ENCODE data around the gene MELTF. TPM values are rescaled to one million over a fixed set of nuclear protein-coding genes. Genes with fewer than 3 reads are reported as not detected.

Gene MELTF
- total RNA-seq, 1 experiment from 2014 or later: 9.2 TPM

GRCh38 chr3:197017003-197017402, 12.6 kb downstream of the MELTF start:
- no peak overlapping the region for H2BK20ac ChIP-seq (ENCODE audit: low read depth, low read length, poor library complexity, severe bottlenecking)
- no peak overlapping the region for H3K14ac ChIP-seq (ENCODE audit: insufficient read depth, low read length)
- no peak overlapping the region for H4K91ac ChIP-seq (ENCODE audit: insufficient read length, low read depth, low read length)
- whole genome bisulfite sequencing (ENCODE audit: extremely low coverage, insufficient read length, low lambda C conversion rate): no CpG with 5 or more reads among the region's 18 CpGs
- no peaks in the 10 kb centered on the region for H3K79me1 ChIP-seq (ENCODE audit: insufficient read depth, low read depth, low read length, poor library complexity, severe bottlenecking)
- H3K27me3 ChIP-seq (ENCODE audit: insufficient read depth, low read length): no peaks in the 10 kb centered on the region
- H3K4me1 ChIP-seq (ENCODE audit: insufficient read depth, low read length): no peaks in the 10 kb centered on the region; the same call in 1 of the 2 replicates
- H4K20me1 ChIP-seq (ENCODE audit: control insufficient read depth, insufficient read depth, insufficient read length): no peaks in the 10 kb centered on the region
- no peak overlapping the region for H3K4ac ChIP-seq (ENCODE audit: low read depth, low read length)
- H3K36me3 Mint-ChIP-seq (ENCODE audit: insufficient read depth in 1 of 3, low read depth in 3 of 3): no peaks in the 10 kb centered on the region
- no peaks in the 10 kb centered on the region for H3K23me2 ChIP-seq (ENCODE audit: insufficient read length, low read depth, low read length, poor library complexity, severe bottlenecking)
- H2BK5ac ChIP-seq (ENCODE audit: insufficient read length, low read length): no peak overlapping the region
- no peak overlapping the region for H3K9ac ChIP-seq (ENCODE audit: extremely low read depth, insufficient read length, low read length)
- H2AFZ ChIP-seq (ENCODE audit: low read length): no peak overlapping the region
- no peak overlapping the region for H2BK15ac ChIP-seq (ENCODE audit: low read depth, low read length)
- no peaks in the 10 kb centered on the region for H3K9me3 ChIP-seq (ENCODE audit: control insufficient read depth, low read depth, low read length)
- H3K56ac ChIP-seq (ENCODE audit: insufficient read length, low read depth, low read length): no peak overlapping the region
- no peak overlapping the region for H3K4me2 ChIP-seq (ENCODE audit: insufficient read depth, insufficient read length, low read length)
- no peak overlapping the region for H2BK12ac ChIP-seq (ENCODE audit: insufficient read length, low read depth, low read length)
- no peaks in the 10 kb centered on the region for H3K79me2 ChIP-seq (ENCODE audit: insufficient read depth, low read length)
- H2AK5ac ChIP-seq (ENCODE audit: insufficient read length, low read length): no peak overlapping the region
- H3T11ph ChIP-seq (ENCODE audit: low read length): no peak overlapping the region
- H3K27me3 Mint-ChIP-seq (ENCODE audit: low read depth): peaks cover 9% of the 10 kb centered on the region
- no peak overlapping the region for H3K27ac Mint-ChIP-seq
- TF ChIP-seq, protein P1, sequence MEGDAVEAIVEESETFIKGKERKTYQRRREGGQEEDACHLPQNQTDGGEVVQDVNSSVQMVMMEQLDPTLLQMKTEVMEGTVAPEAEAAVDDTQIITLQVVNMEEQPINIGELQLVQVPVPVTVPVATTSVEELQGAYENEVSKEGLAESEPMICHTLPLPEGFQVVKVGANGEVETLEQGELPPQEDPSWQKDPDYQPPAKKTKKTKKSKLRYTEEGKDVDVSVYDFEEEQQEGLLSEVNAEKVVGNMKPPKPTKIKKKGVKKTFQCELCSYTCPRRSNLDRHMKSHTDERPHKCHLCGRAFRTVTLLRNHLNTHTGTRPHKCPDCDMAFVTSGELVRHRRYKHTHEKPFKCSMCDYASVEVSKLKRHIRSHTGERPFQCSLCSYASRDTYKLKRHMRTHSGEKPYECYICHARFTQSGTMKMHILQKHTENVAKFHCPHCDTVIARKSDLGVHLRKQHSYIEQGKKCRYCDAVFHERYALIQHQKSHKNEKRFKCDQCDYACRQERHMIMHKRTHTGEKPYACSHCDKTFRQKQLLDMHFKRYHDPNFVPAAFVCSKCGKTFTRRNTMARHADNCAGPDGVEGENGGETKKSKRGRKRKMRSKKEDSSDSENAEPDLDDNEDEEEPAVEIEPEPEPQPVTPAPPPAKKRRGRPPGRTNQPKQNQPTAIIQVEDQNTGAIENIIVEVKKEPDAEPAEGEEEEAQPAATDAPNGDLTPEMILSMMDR (conservative IDR thresholded peaks at IDR 0.05): no peak
- H3K18ac ChIP-seq (ENCODE audit: insufficient read length, low read depth, low read length): no peak overlapping the region
- H2BK120ac ChIP-seq (ENCODE audit: low read depth, low read length, poor library complexity, severe bottlenecking): no peak overlapping the region
- H3K27ac ChIP-seq (ENCODE audit: insufficient read length, low read depth, low read length): no peak overlapping the region
- H3K9me3 Mint-ChIP-seq: no peaks in the 10 kb centered on the region
- no peak overlapping the region for H3K23ac ChIP-seq (ENCODE audit: insufficient read length, low read depth, low read length)
- peak; percentile 20 for DNase-seq
- H4K8ac ChIP-seq (replicated peaks; ENCODE audit: insufficient read length, low read depth, low read length): no peak overlapping the region
- H3K4me3 Mint-ChIP-seq: no peak overlapping the region
- H4K5ac ChIP-seq (ENCODE audit: insufficient read length, low read depth, low read length): no peak overlapping the region
- peaks cover 12 to 13% of the 10 kb centered on the region in 2 experiments for H3K4me1 Mint-ChIP-seq

All from H9 (cell line).